HG02623 (cell line): ENCODE data around the gene ZAP70.

Source experiments
- ATAC-seq: cut with Tn5 transposase; IDR thresholded peaks from one replicate; pipeline ENCODE4 v1.9.1; 2021; ENCODE audit warnings: moderate library complexity; ENCODE audit not compliant: unreplicated experiment

ZAP70 gene

DNA sequence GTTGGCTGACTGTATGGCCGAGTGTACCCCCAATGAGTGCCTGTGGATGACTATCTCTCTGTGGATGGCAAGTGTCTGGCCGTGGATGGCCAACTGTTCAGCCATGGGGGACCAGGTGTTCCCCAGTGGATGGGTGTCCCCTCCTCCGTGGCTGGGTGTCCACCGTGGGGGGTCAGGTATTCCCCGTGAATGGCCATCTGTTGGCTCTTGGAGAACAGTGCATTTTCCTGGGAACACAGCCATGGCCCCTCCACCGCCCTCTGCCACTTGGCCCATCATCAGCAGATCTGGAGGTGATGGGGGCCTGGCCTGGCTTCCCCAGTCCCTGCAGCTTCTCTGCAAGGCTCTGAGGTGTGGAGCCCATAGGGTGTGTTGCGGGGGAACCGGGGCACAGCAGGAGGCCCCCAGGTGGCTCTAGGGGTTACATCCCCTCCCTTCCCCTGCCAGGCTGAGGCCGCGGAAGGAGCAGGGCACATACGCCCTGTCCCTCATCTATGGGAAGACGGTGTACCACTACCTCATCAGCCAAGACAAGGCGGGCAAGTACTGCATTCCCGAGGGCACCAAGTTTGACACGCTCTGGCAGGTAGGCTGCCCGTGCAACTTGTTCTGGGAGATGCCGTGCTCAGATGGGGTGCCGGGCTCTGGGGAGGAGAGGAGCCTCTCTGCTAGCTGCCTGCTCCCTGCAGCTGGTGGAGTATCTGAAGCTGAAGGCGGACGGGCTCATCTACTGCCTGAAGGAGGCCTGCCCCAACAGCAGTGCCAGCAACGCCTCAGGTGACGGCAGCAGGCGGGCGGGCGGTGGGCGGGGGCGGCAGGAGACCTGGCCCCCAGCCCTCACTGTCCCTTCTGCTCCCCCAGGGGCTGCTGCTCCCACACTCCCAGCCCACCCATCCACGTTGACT, 19.3 kb downstream of the ZAP70 start:
- ATAC-seq: no peak

GRCh38 chr2:97733341-97734035, 20.1 kb downstream of the ZAP70 start:
- no peak for ATAC-seq

- no peak for ATAC-seq
Measured at GRCh38 chr2:97734061-97735051, 21.0 kb downstream of the ZAP70 start.

GRCh38 chr2:97735161-97735561, 21.8 kb downstream of the ZAP70 start:
- ATAC-seq: no peak

GRCh38 chr2:97736185-97736584, 22.8 kb downstream of the ZAP70 start:
- ATAC-seq: no peak

- no peak for ATAC-seq
Measured at GRCh38 chr2:97736608-97737330, 23.4 kb downstream of the ZAP70 start.

DNA sequence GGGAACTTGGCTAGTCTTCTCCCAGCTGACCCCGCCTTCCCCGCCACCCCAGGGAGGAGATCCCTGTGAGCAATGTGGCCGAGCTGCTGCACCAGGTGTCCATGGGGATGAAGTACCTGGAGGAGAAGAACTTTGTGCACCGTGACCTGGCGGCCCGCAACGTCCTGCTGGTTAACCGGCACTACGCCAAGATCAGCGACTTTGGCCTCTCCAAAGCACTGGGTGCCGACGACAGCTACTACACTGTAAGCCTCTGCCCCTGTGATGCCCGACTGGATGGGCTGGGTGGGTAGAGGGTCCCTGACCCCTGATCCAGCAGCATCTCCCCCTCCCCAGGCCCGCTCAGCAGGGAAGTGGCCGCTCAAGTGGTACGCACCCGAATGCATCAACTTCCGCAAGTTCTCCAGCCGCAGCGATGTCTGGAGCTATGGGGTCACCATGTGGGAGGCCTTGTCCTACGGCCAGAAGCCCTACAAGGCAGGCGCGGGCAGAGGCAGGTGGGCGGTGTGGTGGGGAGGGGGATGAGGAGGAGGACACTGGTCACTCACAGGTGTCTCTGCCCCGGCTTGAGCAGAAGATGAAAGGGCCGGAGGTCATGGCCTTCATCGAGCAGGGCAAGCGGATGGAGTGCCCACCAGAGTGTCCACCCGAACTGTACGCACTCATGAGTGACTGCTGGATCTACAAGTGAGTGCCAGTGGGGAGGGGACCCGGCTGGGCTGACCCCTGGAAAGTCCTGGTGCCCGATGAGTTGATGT, 24.2 kb downstream of the ZAP70 start:
- ATAC-seq: no peak

- ATAC-seq: no peak
Measured at GRCh38 chr2:97738179-97739019, 25.0 kb downstream of the ZAP70 start.

GRCh38 chr2:97739020-97739892, 25.9 kb downstream of the ZAP70 start:
- no peak for ATAC-seq

DNA sequence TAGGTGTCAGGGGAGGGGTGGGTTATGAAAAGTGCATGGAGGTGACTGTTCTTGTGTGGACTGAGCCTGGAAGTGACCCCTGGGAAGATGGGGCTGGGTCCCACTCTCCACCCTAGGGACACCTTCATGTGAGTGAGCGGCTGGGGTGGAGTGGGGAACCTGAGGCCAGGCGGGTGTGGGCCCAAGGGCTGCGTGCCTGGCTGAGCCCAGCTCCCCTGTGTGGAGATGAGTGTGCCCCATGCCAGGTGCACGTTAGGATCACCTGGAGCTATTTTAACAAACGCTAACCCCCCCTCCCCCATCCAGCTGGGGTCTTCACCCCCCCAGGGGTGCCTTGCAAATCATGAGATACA, 26.5 kb downstream of the ZAP70 start:
- ATAC-seq: no peak

- no peak for ATAC-seq
Measured at GRCh38 chr2:97740590-97741182, 27.3 kb downstream of the ZAP70 start.

GRCh38 chr2:97741251-97741650, 27.9 kb downstream of the ZAP70 start:
- ATAC-seq: no peak

- no peak for ATAC-seq
Measured at GRCh38 chr2:97741686-97742085, 28.3 kb downstream of the ZAP70 start.

GRCh38 chr2:97742381-97742847, 29.0 kb downstream of the ZAP70 start:
- ATAC-seq: no peak

DNA sequence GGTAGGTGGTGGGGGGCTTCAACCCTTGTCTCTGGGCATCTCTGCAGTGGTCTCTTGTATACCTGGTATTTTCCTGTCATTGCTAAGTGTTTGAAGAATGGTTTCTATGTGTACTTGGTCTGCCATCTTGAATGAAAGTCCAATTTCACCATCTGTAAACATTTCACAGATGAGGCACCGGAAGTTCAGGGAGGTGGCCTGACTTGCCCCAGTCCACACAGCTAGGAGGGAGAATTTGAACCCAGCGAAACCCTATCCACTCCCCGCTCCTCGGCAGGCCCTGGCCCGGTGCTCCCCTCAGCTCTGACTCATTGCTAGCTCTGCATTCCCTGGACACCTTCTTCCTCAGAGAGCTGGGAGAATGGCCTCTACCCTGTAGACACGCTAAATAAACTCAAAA, 30.5 kb downstream of the ZAP70 start:
- no peak for ATAC-seq

- no peak for ATAC-seq
Measured at GRCh38 chr2:97745474-97746174, 32.2 kb downstream of the ZAP70 start.

- no peak for ATAC-seq
Measured at GRCh38 chr2:97747285-97747684, 33.9 kb downstream of the ZAP70 start.
